GM12874 (cell line): ENCODE measurements around the gene JADE2.

Source experiments
- CTCF ChIP-seq: IDR thresholded peaks from 2 replicates; pipeline ENCODE4 v1.5.1; 2011; ENCODE audit warnings: low read depth, mild to moderate bottlenecking, control low read depth, low read length, moderate library complexity; ENCODE audit not compliant: insufficient read depth

The JADE2 gene

DNA sequence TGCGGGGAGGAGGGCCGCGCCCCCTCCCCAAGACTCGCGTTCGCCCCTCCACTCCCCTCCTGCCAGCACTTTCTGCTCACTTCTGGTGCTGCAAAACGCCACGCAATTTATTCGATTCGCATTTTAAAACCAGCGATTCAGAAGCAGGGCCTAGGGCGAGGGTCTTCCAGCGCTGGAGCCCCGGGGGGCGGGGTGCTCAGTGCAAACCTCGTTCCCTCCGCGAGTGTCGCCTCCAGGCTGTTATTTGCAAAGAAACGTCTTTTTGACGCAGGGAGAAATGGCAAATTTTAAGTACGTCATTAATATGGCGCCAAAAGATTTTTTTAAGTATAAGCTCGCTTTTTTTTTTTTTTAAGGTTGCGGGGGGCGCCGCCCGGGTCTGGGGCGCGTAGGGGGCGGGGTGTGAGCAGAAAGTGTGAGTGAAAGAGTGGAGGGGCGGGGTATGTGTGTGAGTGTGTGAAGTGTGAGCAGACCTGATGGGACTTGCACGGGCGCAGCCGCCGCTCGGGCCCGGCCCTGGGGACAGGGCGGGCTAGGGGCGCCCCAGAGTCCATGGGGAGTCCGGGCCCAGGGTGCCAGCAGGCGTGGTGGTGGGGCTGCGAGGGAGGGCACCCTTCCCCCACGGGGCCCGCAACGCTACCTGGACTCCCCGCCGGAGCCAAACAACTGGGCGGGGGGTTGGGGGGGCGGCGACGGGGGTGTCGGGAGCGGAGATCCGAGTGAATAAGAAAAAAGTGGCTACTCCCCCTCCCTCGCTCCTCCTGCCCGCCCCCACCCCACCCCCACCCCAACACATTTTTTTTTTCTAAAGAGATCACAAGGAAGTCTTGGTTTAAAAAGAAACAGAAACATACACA is at the start of gene JADE2:
Gene JADE2 (plus strand): TSS at position 845 of the 857 bp plus-strand sequence. CDS start 10,188 bp downstream, outside the sequence.
- TF ChIP-seq CTCF, result 0 out of 2 replicates have a peak, but pooled peaks have one; percentile 5

- no peak for TF ChIP-seq CTCF
Observed at GRCh38 chr5:134477462-134478245, 47.8 kb upstream of the JADE2 start.

DNA sequence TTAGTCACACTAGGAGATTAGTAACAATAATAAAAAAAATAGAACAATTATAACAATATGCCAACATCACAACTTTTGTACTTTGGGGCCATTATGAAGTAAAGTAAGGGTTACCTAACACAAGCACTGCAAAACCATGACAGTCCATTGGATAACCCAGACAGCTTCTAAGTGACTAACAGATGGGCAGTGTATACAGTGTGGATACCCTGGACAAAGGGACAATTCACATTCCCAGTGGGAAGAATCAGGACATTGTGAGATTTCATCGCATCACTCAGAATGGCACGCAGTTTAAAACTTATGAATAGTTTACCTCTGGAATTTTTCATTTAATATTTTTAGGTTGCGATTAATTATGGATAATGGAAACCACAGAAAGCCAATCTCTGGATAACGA is 45.6 kb upstream of the JADE2 start:
- TF ChIP-seq CTCF, result no peak

DNA sequence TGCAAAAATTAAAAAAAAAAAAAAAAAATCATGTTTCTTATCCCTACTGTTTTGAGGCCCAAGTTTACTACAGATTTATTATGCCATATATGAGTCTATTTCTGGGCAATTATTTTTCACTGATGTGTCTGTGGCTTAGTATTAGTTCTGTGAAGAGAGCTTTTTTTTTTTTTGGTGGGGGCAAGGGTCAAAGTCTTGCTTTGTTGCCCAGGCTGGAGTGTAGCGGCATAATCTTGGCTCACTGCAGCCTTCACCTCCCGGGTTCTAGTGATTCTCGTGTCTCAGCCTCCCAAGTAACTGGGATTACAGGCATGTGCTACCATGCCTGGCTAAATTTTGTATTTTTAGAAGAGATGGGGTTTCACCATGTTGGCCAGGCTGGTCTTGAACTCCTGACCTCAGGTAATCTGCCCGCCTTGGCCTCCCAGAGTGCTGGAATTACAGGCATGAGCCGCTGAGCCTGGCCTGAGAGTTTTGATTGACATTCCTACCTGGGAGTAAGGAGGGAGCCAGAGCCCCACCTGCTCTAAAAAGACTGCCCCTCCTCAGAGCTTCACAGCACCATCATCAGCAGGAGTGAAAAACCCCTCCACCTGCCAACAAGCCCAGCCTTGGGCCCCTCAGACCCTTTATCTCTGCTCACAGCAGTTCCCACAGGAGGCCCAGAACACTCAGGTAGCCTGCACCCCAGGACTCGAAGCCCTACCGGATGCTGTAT is 36.1 kb upstream of the JADE2 start:
- TF ChIP-seq CTCF, result no peak

GRCh38 chr5:134490255-134490924 is 35.1 kb upstream of the JADE2 start:
- no peak for TF ChIP-seq CTCF

GRCh38 chr5:134490925-134491271 is 34.6 kb upstream of the JADE2 start:
- TF ChIP-seq CTCF, result no peak
